Erythroblast (primary cell): ENCODE measurements around the gene SPEM3.
"Not testable (repeated sequence)": the region's sequence is repeated elsewhere in the genome, so short reads cannot be mapped to it uniquely, and the experiment has no call there.

Experiments
- DNase-seq, 2 experiments: peaks; one replicate each; lab custom pipeline; 2025; lab: John Stamatoyannopoulos, UW
- GATA1 ChIP-seq: IDR thresholded peaks from 2 replicates; pipeline ENCODE4 v1.6.1; 2011; ENCODE audit warnings: low read depth, mild to moderate bottlenecking, control low read depth, low read length, moderate library complexity
- POLR2A ChIP-seq: IDR thresholded peaks from 2 replicates; pipeline ENCODE4 v1.6.1; 2011; ENCODE audit warnings: mild to moderate bottlenecking, low read length

SPEM3 gene

DNA sequence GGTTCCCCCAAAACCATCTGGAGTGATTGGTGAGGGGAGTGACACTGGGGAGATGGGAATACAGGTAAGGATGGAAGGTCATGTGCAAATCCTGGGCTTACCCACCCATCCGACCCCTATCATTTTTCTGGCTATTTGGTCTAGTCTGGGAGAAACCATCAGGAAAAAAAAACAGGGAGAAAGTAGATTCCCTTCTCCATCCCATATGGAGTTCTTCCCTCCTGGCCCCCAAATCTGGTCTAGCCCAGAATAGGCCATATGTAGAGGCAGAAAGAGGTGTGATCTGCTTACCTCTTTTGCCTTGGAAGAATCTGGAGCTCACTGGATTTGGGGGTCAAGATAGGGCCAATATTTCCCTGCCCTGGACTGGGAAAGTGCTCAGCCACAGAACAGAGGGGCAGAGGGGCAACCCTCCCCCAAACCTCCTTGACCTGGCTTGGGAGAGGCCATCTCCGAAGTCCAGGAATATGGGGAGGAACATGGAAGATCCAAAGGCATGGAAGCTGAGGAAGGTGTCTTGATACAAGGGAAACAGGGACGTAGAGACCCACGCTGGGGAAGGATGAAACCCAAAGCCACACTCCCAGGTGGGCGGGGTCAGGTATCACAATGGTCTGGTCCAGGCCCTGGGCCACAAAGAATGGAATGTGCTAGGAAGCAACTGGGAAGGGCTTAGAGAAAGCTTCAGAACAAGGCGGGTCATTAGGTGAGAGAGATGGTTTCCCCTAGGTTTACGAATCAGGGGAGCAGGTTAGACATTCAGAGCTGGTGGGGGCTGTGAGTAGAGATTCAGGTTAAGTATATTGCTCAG lies 32.4 kb downstream of the SPEM3 start:
- TF ChIP-seq GATA1, result no peak
- TF ChIP-seq POLR2A, result no peak
- no peak for DNase-seq

DNA sequence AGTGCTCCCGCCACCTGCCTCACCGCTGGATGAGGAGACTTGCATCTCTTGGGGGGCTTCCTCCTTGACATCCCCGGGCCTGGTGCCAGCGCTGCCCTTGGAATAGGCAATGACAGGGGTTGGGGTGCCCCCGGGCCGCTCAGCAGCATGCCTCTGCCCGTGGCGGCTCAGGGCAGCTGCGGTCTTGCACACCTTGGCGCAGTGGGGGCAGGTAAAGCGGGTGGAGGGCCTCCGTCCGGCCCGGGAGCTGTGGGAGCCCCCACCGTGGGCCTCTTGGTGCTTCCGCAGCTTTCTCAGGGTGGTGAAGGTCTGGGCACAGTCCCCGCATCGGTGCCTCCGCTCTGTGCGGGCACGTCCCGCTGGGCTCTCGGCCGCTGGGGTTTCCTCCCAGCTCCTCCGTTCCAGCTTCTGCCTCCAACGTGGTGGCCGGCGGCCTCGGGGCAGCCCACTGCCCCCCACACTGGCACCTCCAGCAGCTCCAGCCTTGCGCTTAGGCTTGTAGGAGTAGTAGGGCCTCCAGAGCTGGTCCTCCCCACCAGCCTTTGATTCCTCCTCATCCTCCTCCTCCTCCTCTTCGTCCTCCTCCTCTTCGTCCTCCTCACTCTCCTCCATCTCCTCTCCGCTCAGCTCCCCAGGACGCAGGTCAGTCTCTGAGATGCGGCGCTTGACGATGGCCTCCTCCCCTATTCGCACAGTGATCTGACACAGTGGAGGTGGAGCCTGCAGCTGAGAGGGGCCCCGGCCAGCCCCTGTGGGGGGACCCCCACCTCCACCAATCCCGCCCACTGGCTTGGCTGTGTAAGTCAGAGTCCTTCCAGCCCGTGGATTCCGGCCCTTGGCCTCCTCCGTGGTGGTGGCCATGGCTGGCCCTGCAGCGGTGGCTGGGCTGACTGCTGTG lies 34.1 kb downstream of the SPEM3 start:
- TF ChIP-seq GATA1 (no peak), POLR2A (no peak)
- no peak for DNase-seq

DNA sequence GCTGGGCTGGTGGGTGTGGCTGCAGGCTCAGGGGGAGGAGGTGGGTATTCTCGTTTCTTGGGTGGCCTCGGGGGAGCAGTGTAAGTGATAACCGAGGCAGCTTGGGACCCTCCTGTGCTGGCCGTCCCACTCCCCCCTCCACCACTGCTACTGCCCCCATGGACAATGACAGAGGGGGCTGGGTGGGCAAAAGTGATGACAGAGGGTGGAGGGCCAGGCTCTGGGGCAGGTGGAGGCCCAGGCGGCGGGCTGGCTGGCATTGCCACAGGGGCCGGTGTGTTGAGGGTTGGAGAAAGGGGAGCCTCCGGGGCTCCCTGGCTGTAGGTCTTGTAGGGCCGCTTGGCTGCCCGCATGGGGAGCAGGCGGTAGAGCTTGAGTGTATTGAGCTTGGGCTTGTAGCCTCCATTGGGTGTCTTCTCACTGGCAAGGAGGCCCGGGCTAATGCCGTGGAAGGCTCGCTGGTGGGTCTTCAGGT lies 34.8 kb downstream of the SPEM3 start:
- TF ChIP-seq POLR2A, result no peak
- TF ChIP-seq GATA1, result no peak
- no peak for DNase-seq

DNA sequence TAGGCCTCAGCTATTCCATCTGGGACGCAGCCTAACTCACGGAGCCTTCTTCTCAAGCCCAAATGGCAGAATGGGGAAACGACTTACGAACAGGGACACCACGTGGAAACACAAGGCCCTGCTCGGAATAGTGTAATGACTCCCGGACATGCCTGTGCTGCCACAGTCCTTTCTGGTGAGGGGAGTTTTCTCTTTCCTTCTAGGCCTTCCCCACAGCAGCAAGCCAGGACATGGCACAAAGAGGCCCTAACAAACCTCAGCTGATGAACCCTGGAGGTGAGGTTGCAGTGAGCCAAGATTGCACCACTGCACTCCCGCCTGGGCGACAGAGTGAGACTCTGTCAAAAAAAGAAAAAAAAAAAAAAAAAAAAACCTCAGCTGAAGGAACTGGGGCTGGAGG lies 35.4 kb downstream of the SPEM3 start:
- TF ChIP-seq GATA1 (no peak), POLR2A (no peak)
- DNase-seq, result no peak

DNA sequence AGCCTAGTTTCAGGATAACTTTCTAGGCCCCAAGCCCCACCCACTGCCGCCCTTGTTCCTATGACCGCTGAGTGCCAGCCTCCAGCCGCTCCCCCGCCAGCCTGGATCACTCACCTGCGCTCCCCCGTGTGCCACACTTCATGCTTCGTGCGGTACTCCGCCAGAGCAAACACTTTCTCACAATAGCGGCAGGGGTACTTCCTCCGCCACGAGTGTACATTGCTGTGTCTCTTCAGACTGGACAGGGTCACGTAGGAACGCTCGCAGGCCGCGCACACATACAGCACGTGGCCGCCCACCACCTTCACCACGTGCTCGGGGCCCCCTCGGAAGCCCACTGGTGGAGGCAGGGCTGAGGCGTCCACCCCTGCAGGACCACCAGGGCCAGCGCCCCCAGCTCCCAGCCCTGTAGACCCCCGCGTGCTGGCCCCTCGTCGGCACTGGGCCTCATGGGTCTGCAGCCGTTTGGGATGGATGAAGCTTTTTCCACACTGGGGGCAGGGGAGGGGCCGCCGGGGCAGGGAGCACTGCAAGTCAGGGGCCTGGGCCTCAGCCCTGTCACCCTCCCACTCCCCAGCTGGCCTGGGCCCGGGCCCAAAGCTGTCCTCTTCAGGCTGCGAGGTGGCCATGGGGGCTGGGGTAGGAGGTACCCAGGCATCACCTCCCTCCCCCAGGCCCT lies 37.1 kb downstream of the SPEM3 start:
- no peak for TF ChIP-seq GATA1
- no peak for TF ChIP-seq POLR2A
- no peak for DNase-seq

DNA sequence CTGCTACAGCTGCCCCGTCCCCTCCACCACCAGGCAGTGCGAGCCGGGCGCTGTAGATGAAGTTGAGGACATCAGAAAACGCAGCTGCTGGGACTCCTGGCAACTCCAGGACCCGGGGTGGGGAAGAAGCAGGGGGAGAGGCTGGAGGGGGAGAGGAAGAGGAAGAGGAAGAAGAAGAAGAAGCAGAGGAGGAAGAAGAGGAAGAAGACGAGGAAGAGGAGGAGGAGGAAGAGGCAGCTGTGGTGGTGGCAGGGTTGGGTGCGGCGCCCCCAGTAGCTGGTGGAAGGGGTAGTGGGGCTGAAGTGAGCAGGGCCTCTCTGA lies 37.6 kb downstream of the SPEM3 start:
- DNase-seq, result no peak
- TF ChIP-seq GATA1 (no peak), POLR2A (no peak)

DNA sequence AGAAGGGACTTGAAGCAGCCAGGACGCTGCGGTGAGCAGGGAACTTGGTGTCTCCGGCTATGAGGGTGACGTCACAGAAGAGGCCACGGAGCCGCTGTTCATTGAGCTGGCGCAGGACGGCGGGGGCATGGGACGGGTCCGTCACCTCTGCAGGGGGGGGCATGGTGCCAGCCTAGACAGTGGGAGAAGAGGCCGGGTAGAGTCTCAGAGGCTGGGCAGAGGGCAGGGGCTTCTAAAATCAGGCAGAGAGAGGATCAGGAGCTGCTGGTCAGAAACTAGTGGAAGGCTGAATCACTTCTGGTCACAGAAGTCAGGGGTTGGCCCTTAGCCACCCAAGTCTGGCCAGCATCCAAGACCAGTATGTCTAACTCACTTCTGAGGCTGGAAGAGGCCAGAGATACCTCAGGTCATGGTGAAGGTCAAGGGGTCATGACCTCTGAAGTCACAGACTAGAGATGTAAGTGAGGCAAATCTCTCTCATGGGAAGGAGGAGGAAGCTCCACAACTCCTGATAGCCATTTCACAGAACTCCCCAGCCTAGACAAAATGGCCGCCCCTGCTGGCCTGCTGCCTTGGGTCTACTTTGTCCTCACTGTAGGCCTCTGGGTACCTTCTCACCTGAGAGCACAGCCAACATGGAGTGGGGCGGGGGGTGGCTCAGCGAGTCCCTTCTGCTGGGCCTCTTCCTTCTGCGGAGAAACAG lies 38.1 kb downstream of the SPEM3 start:
- DNase-seq, result peak; percentile 71 to 74

DNA sequence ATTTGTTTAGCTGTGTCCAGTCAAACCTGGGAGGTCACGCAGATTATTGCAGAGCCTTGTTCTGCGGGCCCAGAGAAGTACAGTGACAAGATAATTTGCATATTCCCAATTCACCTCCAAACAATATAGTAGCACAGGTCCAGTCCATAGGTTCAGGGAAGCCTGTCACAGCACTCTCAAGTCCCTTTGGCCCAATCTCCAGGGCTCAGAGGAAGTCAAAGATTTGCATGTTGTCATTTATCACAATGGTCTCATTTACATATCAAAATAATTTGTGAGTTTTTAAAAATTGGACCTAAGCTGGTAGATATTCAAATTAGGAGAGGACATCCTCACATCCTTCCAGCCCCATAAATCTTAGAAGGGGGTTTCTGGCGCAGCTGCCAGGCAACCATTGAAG lies 38.8 kb downstream of the SPEM3 start:
- DNase-seq, result no peak
- TF ChIP-seq POLR2A (no peak), GATA1 (no peak)

More for the DNA sequence above, 38.1 kb downstream of the SPEM3 start:
- TF ChIP-seq POLR2A (no peak), GATA1 (no peak)

DNA sequence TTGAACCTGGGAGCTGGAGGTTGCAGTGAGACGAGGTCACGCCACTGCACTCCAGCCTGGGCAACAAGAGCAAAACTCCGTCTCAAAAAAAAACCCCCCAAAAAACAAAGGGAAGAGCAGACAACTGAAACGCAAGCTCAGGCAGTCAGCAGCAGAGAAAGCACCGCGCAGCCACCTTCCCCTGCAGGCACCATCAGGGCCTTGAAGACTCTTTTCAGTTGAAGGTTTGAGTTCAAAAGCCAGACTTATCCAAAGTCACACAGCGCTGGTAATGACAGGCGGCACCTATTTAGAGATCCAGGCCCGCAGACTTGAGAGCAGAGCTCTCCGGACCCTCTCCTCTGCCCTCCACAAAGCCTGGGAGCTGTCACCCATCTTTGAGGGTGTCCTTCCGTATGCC lies 39.6 kb downstream of the SPEM3 start:
- no peak for TF ChIP-seq GATA1

DNA sequence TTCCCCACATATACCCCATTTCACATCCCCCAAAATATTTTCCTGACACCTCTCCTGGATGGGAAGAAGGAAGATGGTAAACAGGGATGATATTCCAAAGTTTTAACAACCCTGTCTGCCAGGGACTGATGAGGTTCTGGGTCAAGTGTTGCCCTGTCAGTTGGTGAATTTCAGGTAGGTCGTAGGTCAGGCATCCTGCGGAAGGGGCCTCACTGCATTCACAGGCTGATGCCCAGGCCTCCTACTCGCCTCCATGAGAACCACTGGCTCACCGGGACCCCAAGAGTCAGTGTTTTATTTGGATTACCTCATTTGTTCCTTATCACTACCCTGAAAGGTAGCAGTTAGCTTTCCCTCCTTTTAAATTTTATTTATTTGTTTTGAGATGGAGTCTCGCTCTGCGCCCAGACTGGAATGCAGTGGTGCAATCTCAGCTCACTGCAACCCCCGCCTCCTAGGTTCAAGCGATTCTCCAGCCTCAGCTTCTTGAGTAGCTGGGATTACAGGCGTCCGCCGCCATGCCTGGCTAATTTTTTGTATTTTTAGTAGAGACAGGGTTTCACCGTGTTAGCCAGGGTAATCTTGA lies 40.2 kb downstream of the SPEM3 start:
- no peak for DNase-seq
- TF ChIP-seq GATA1, result no peak
- TF ChIP-seq POLR2A, result no peak

More for the DNA sequence above, 39.6 kb downstream of the SPEM3 start:
- DNase-seq, result no peak

DNA sequence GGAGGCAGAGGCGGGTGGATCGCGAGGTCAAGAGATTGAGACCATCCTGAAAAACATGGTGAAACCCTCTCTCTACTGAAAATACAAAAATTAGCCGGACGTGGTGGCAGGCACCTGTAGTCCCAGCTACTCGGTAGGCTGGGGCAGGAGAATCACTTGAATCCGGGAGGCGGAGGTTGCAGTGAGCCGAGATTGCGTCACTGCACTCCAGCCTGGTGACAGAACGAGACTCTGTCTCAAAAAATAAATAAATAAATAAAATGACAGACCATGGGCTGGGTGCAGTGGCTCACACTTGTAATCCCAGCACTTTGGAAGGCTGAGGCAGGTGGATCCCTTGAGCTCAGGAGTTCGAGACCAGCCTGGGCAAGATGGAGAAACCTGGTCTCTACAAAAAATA lies 41.2 kb downstream of the SPEM3 start:
- not testable (repeated sequence) for DNase-seq

DNA sequence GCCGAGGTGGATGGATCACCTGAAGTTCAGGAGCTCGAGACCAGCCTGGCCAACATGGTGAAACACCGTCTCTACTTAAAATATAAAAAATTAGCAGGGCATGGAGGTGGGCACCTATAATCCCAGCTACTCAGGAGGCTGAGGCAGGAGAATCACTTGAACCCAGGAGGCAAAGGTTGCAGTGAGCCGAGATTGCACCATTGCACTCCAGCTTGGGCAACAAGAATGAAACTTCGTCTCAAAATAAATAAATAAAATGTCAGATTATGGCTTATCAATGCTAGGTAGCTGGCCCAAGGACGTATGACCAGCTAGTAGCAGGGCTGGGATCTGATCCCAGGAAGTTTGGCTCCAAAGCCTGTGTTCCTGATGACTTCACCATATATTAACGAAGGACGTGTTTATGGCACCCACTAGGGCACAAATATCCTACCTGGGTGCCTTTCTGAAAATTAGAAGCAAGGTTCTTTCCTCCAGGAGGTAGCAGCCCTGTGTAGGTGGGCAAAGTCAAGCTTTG lies 41.9 kb downstream of the SPEM3 start:
- not testable (repeated sequence) for DNase-seq

DNA sequence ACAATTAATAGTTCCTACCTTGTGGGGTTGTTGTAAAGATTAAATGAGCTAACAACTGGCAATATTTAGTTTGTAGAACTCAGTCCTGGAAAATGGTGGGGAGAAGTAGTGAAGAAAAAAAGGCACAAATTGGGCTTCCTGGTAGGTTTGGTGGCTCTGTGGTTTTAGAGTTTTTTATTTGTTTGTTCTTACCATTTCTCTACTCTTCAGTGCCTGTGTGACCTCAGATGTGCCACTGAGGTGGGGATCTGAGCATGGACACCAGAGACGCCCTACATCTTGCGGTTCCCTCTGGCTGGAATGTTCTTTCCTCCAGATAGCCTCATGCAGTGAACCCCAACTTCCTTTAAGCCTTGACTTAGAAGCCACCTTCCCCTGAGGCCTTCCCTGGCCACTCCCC lies 43.1 kb downstream of the SPEM3 start:
- TF ChIP-seq POLR2A, result no peak
- no peak for TF ChIP-seq GATA1
- DNase-seq, result no peak

DNA sequence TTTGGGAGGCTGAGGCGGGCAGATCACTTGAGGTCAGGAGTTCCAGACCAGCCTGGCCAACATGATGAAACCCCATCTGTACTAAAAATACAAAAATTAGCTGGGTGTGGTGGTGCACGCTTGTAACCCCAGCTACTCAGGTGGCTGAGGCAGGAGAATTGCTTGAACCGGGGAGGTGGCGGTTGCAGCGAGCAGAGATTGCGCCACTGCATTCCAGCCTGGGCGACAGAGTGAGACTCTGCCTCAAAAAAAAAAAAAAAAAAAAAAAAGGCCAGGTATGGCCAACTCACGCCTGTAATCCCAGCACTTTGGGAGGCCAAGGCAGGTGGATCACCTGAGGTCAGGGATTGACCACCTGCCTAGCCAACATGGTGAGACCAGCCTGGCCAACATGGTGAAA lies 46.1 kb downstream of the SPEM3 start:
- not testable (repeated sequence) for DNase-seq
